ENCODE measurements around the gene MYO3A. TPM values are rescaled to one million over a fixed set of nuclear protein-coding genes. Genes with fewer than 3 reads are reported as not detected.

MYO3A gene
- total RNA-seq, 1 experiment from 2014 or later: not detected

GRCh38 chr10:26156019-26156418 lies 222.0 kb downstream of the MYO3A start:
- no peaks in the 10 kb centered on the region for H3K27me3 ChIP-seq
- H3K4me3 ChIP-seq: no peak overlapping the region
- no peaks in the 10 kb centered on the region for H3K9me3 ChIP-seq
- no peak for DNase-seq
- H3K36me3 ChIP-seq: no peaks in the 10 kb centered on the region

GRCh38 chr10:26157734-26158133 lies 223.7 kb downstream of the MYO3A start:
- H3K9me3 ChIP-seq: no peaks in the 10 kb centered on the region
- DNase-seq: no peak
- H3K4me3 ChIP-seq: no peak overlapping the region
- no peaks in the 10 kb centered on the region for H3K36me3 ChIP-seq
- no peaks in the 10 kb centered on the region for H3K27me3 ChIP-seq

- H3K4me3 ChIP-seq: no peak overlapping the region
- H3K9me3 ChIP-seq: no peaks in the 10 kb centered on the region
Observed at GRCh38 chr10:26169466-26169865, 235.4 kb downstream of the MYO3A start.

GRCh38 chr10:26172131-26172530 lies 238.1 kb downstream of the MYO3A start:
- no peak for DNase-seq
- Histone ChIP-seq H3K36me3 (no peaks in the 10 kb centered on the region), H3K4me3 (no peak overlapping the region), H3K9me3 (no peaks in the 10 kb centered on the region), H3K27me3 (peaks cover 3% of the 10 kb centered on the region; the same call in 1 of the 2 replicates)

More at GRCh38 chr10:26169466-26169865, 235.4 kb downstream of the MYO3A start:
- H3K27me3 ChIP-seq: peaks cover 3% of the 10 kb centered on the region; the same call in 1 of the 2 replicates
- no peaks in the 10 kb centered on the region for H3K36me3 ChIP-seq
- DNase-seq: no peak

GRCh38 chr10:26173837-26174236 lies 239.8 kb downstream of the MYO3A start:
- Histone ChIP-seq H3K36me3 (no peaks in the 10 kb centered on the region), H3K27me3 (peaks cover 3% of the 10 kb centered on the region; the same call in 1 of the 2 replicates), H3K4me3 (no peak overlapping the region), H3K9me3 (no peaks in the 10 kb centered on the region)
- no peak for DNase-seq

- no peaks in the 10 kb centered on the region for H3K36me3 ChIP-seq
- peaks cover 3% of the 10 kb centered on the region; the same call in 1 of the 2 replicates for H3K27me3 ChIP-seq
- no peaks in the 10 kb centered on the region for H3K9me3 ChIP-seq
- no peak for DNase-seq
- H3K4me3 ChIP-seq: no peak overlapping the region
Observed at GRCh38 chr10:26177341-26177740, 243.3 kb downstream of the MYO3A start.

GRCh38 chr10:26194275-26194674 lies 260.2 kb downstream of the MYO3A start:
- DNase-seq: no peak
- Histone ChIP-seq H3K4me3 (no peak overlapping the region), H3K27me3 (no peaks in the 10 kb centered on the region), H3K36me3 (no peaks in the 10 kb centered on the region), H3K9me3 (no peaks in the 10 kb centered on the region)

- Histone ChIP-seq H3K4me3 (no peak overlapping the region), H3K36me3 (no peaks in the 10 kb centered on the region), H3K27me3 (peaks cover 2% of the 10 kb centered on the region; the same call in 1 of the 2 replicates), H3K9me3 (no peaks in the 10 kb centered on the region)
- DNase-seq: no peak
Observed at GRCh38 chr10:26197248-26197647, 263.2 kb downstream of the MYO3A start.

GRCh38 chr10:26198119-26198518 lies 264.1 kb downstream of the MYO3A start:
- Histone ChIP-seq H3K9me3 (no peaks in the 10 kb centered on the region), H3K36me3 (no peaks in the 10 kb centered on the region), H3K27me3 (peaks cover 2% of the 10 kb centered on the region; the same call in 1 of the 2 replicates), H3K4me3 (no peak overlapping the region)
- no peak for DNase-seq

- H3K27me3 ChIP-seq: peaks cover 2% of the 10 kb centered on the region; the same call in 1 of the 2 replicates
- no peak for DNase-seq
Observed at GRCh38 chr10:26199841-26200240, 265.8 kb downstream of the MYO3A start.

GRCh38 chr10:26205223-26205622 lies 271.2 kb downstream of the MYO3A start:
- no peaks in the 10 kb centered on the region for H3K9me3 ChIP-seq
- peaks cover 4% of the 10 kb centered on the region; the same call in 1 of the 2 replicates for H3K27me3 ChIP-seq
- DNase-seq: no peak

More at GRCh38 chr10:26199841-26200240, 265.8 kb downstream of the MYO3A start:
- no peaks in the 10 kb centered on the region for H3K36me3 ChIP-seq
- no peaks in the 10 kb centered on the region for H3K9me3 ChIP-seq
- no peak overlapping the region for H3K4me3 ChIP-seq

GRCh38 chr10:26211781-26212444 lies 277.9 kb downstream of the MYO3A start:
- Histone ChIP-seq H3K4me3 (no peak overlapping the region), H3K36me3 (no peaks in the 10 kb centered on the region), H3K27me3 (peaks cover 33% of the 10 kb centered on the region), H3K9me3 (no peaks in the 10 kb centered on the region)
- no peak for DNase-seq

More at GRCh38 chr10:26205223-26205622, 271.2 kb downstream of the MYO3A start:
- H3K36me3 ChIP-seq: no peaks in the 10 kb centered on the region
- no peak overlapping the region for H3K4me3 ChIP-seq

- no peak for DNase-seq
- H3K4me3 ChIP-seq: no peak overlapping the region
- H3K9me3 ChIP-seq: no peaks in the 10 kb centered on the region
- peaks cover 39% of the 10 kb centered on the region for H3K27me3 ChIP-seq
- no peaks in the 10 kb centered on the region for H3K36me3 ChIP-seq
Observed at GRCh38 chr10:26212511-26212910, 278.5 kb downstream of the MYO3A start.

- Histone ChIP-seq H3K36me3 (no peaks in the 10 kb centered on the region), H3K4me3 (no peak overlapping the region), H3K27me3 (peaks cover 46% of the 10 kb centered on the region), H3K9me3 (no peaks in the 10 kb centered on the region)
- no peak for DNase-seq
Observed at GRCh38 chr10:26213157-26213800, 279.2 kb downstream of the MYO3A start.

GRCh38 chr10:26214004-26214403 lies 280.0 kb downstream of the MYO3A start:
- Histone ChIP-seq H3K4me3 (no peak overlapping the region), H3K36me3 (no peaks in the 10 kb centered on the region), H3K9me3 (no peaks in the 10 kb centered on the region), H3K27me3 (peaks cover 54% of the 10 kb centered on the region)
- no peak for DNase-seq

GRCh38 chr10:26214551-26215395 lies 280.7 kb downstream of the MYO3A start:
- Histone ChIP-seq H3K27me3 (peaks cover 61% of the 10 kb centered on the region), H3K9me3 (no peaks in the 10 kb centered on the region)
- no peak for DNase-seq

GRCh38 chr10:26215396-26215934 lies 281.4 kb downstream of the MYO3A start:
- Histone ChIP-seq H3K27me3 (peaks cover 68% of the 10 kb centered on the region), H3K4me3 (no peak overlapping the region), H3K36me3 (no peaks in the 10 kb centered on the region), H3K9me3 (no peaks in the 10 kb centered on the region)
- no peak for DNase-seq

More at GRCh38 chr10:26214551-26215395, 280.7 kb downstream of the MYO3A start:
- Histone ChIP-seq H3K4me3 (no peak overlapping the region), H3K36me3 (no peaks in the 10 kb centered on the region)
